NCI-H2107 treated with DMSO at 0.1 percent for 48 hours (cell line): ENCODE results near the gene CDC16.
"Not testable (repeated sequence)": the region's sequence is repeated elsewhere in the genome, so short reads cannot be mapped to it uniquely, and the experiment has no call there.

Experiments used
- DNase-seq: peaks from one replicate; lab custom pipeline; 2025; ENCODE audit not compliant: unreplicated experiment; lab: John Stamatoyannopoulos, UW

CDC16 gene

DNA sequence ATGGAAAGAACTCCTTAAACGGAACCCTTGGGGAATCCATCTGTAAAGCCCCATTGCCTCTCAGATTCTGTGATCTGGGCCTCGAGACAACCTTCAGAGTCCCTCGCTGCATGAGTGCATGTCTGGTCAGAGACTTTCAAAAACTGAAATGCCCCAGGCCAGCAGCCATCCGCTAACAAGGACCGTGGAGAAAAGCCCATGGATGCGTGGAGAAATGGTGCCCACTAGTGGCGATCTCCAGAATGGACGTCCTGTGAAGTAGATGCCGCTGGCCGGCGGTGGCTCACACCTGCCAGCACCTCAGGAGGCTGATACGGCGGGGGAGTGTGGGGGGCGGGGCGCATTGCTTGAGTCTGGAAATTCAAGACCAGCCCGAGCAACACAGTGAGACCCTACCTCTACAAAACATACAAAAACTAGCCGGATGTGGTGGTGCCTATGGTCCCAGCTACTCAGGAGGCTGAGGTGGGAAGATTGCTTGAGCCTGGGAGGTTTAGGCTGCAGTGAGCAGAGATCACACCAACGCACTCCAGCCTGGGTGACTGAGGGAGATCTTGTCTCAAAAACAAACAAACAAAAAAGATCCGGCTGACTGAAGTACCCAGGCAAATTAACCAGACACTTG, 7.9 kb upstream of the CDC16 start:
- peak; percentile 55 for DNase-seq

DNA sequence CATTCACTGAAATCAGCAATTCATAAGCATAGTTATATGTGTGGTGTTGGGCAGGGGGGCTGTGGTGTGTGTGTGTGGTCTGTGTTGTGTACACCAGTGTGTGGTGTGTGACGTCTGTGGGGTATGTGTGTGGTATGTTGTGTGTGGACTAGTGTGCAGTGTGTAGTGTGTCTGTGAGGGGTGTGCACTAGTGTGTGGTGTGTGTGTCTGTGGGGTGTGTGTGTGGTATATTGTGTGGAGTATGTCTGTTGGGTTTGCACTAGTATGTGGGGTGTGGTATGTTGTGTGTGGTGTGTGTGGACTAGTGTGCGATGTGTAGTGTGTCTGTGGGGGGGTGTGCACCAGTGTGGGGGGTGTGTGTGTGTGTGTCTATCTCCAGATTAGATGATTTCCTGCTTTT, 7.2 kb upstream of the CDC16 start:
- no peak for DNase-seq

DNA sequence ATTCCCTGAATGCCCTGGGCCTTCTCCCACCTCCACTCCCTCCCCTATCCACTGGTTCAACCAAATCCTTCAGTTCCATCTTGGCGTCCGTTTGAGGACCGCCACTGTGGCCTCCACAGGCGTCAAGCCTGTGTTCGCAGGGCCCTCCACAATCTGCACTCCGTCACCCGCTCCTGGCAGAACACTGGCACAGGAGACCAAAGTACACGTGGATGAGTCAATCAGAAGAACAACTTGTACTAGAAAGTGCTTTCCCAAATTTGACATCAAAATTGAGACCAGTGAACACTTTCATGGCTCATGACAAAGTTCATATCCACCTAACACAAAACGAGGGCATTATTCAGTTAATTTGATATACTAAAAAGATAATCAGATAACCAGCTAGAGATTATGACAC, 6.5 kb upstream of the CDC16 start:
- no peak for DNase-seq

DNA sequence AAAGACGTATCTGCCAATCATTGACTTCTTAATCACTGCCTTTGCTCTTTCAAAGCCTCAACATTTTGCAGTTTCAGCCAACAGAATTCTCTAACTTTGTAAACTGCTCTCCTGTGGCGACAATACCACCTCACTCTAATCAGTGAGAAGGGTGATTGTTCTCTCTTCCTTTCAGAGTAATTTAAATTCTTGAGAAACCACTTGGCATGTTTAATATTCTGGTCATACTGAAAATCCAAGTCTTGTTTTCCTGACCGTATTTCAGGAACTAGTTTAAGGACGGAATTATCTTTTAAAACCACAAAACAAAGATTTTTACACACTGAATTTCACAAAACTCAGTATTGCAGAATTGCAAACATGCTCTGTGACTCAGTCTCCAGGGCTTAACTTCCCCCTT, 5.2 kb upstream of the CDC16 start:
- no peak for DNase-seq

DNA sequence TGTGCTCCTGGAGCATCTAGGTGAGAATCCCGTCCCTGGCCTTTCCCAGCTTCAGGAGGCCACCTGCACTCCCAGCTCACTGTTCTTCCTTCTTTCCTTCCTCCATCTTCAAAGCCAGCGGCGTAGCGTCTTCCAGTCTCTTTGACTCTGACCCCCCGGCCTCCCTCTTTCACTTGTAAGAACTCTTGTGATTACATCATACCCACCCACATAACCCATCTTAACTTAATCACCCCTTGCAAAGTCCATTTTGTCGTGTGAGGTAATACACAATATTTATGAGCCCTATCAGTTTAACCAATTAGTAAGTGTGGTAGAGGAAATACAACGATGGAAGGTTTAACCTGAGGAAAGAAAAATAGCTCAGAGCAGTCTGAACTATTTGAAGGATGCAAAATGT, 4.6 kb upstream of the CDC16 start:
- DNase-seq, result no peak

DNA sequence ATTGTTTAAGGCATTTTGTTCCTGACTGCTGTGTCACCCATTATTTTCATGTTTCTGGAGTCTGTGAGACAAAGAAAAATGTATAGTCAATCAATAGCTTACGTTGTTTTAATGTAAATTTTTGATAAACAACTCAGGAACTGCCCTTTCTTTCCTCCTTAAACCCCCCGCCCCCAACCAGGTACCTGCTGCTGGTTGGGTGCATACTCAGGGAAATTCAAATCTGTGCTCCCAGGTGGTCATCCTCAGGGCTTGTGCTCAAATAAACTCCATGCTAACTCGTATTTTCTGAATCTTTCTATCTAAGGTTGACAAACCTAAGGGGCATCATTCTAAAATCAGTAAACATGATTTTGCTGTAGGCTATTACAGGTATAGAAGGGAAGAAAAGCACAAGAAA, 4.1 kb upstream of the CDC16 start:
- no peak for DNase-seq

DNA sequence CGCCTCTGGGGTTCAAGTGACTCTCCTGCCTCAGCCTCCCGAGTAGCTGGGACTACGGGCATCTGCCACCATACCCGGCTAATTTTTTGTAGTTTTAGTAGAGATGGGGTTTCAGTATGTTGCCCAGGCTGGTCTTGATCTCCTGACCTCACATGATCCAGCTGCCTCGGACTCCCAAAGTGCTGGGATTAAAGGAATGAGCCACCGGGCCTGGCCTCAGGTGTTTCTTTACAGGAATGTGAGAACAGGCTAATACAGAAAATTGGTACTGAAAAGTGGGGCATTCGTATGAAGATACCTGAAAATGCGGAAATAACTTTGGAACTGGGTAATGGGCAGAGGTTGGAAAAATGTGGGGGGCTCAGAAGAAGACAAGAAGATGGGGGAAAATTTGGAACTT, 2.8 kb upstream of the CDC16 start:
- no peak for DNase-seq

DNA sequence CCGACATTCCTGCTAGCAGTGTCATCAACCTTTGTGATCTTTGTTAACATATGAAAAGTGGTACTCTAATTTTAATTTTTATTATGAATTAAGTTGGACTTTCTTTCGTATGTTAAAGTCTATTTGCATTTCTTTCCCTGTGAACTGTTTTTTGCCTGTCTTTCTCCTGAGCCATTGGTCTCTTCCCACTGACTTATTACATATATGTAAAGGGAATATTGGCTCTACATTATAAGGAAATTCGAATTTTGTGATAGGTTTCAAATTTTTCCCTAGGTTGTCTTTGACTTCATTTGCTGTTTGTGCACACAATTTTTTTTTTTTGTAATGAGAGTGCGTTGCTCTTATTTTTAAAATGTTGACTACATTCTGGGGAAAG, 442 bp upstream of the CDC16 start:
- DNase-seq, result no peak

DNA sequence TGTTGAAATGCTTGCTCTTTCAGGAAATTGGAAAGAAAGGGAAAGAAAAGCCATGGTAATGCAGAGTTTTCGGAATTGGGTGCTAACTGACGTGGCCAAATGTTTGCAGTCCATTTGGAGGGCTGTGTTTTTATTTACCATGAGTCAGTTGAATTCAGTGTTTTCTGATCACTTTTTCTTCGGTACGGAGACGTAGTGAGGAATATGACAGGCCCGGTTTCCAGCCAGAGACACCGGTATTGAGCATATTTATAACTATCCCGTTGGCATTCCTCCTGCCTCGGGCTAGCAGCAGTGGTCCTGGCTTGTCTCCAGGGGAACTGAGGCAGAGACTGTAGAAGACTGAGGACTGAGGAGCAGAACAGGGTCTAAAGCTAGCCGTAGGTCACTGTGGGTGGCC, 1.0 kb downstream of the CDC16 start:
- no peak for DNase-seq

DNA sequence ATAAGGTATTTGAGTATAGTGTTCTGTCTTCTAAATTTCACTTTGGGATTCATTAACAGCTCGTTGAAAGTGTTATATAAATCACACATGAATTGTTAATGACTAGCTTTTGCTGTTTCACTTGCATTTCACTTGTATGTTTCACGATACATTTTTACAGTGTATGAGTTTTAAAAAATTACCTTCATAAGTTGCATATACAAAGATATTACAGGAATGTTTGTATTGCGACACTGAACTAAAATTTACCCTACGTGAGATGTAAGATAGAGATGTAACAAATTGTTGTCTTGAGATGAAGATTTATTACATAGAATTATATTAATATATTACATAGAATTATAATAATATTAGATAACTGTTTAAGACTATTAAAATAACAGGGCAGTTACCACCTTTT, 1.5 kb downstream of the CDC16 start:
- DNase-seq, result no peak

DNA sequence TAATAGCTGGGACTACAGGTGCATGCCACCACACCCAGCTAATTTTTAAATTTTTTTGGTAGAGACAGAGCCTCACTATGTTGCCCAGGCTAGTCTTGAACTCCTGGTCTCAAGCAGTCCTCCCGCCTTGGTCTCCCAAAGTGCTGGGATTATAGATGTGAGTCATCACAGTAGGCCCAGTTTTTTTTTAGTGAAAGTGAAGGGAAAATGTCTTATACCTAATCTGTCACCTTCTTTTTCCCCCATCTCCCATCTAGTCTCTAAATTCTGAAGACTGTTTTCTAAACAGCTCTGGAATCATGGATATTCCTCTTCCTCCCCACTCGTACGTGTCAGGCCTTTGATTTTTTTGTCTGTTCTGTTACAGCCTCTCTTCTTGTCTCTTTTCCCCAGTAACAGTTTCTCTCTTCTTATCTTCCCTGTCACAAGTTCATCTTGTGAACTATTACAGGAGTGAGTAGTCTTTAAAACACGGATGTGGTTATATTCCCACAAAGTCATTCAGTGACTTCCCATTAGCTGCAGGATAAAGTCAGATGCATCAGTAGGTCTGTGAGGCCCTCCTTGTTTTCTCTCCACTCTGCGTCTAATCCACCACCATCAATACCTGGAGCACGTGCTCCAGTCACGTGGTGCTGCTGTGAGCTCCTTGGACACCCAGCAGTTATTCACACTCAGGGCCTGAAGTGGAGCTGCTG, 2.9 kb downstream of the CDC16 start:
- no peak for DNase-seq

DNA sequence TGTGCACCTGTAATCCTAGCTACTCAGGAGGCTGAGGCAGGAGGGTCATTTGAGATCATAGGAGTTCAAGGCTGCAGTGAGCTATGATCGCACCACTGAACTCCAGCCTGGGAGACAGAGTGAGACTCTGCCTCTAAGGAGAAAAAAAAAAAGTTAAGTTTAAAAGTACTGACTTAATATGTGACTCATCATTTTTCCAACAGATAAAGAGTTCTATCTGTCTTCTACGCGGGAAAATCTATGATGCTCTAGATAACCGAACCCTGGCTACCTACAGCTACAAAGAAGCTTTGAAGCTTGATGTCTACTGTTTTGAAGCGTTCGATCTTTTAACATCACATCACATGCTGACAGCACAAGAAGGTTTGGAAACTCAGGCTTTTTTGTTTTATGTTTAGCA, 7.2 kb downstream of the CDC16 start:
- DNase-seq, result no peak

DNA sequence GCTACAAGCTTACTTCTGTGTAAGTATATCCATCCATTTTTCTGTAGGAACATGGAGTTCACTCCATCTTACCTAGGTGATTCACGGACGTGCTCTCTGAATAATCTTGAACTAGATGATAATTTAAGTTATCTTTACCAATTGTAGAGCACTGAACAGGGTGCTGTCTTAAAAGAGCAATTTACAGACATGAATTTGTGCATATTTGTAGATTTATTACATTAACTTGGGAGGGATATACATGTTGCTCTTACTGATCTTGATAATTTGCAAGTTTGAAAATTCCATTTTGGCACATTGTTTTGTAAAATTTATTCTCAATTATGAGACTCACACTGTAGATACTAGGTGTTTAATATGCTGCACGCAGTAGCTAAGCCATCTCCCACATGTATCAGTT, 9.3 kb downstream of the CDC16 start:
- DNase-seq, result no peak

DNA sequence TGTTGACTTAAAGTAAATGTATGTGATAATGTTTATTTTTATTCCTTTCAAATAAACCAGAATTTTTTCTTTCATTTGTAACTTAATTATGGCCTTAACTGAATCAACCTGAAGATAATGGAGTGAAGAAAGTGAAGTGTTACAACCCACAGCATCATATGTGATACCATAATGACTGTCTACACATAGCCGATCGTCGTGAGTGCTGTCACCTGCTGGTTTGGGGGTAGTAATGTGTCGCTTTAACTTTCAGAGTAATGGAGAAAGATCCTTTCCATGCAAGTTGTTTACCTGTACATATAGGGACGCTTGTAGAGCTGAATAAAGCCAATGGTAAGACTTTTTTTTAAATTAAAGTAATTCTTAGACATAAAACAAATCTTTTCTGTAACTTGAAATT, 9.9 kb downstream of the CDC16 start:
- DNase-seq, result no peak

DNA sequence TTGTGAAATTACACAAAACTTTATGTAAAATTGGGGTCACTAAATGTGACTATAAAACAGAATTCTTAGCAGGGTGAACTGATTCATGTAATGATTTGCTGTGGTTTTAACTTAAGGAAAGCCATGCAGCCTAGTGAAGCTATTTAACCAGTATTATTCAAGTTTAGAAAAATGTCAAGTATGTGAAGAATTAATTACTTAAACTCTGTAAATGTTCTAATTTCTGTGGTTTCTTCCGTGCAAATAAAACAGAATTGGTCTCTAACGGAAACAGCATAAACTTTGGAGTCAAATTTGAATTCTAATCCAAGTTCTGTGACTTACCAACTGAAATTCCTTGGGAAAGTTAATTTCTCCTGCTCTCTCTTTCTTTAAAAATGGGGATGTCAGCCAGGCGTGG, 13.3 kb downstream of the CDC16 start:
- no peak for DNase-seq

DNA sequence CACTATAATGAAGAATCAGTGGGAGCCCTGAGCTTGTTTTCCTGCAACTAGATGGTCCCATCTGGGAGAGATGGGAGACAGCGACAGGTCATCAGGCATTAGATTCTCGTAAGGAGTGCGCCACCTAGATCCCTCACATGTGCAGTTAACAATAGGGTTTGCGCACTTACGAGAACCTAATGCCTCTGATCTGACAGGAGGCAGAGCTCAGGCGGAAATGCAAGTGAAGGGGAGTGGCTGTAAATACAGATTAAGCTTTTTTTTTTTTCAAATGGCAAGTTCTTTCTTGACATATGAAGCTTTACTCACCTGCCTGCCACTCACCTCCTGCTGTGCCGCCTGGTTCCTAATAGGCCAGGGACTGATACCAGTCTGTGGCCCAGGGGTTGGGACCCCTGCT, 14.4 kb downstream of the CDC16 start:
- DNase-seq, result peak; percentile 20

DNA sequence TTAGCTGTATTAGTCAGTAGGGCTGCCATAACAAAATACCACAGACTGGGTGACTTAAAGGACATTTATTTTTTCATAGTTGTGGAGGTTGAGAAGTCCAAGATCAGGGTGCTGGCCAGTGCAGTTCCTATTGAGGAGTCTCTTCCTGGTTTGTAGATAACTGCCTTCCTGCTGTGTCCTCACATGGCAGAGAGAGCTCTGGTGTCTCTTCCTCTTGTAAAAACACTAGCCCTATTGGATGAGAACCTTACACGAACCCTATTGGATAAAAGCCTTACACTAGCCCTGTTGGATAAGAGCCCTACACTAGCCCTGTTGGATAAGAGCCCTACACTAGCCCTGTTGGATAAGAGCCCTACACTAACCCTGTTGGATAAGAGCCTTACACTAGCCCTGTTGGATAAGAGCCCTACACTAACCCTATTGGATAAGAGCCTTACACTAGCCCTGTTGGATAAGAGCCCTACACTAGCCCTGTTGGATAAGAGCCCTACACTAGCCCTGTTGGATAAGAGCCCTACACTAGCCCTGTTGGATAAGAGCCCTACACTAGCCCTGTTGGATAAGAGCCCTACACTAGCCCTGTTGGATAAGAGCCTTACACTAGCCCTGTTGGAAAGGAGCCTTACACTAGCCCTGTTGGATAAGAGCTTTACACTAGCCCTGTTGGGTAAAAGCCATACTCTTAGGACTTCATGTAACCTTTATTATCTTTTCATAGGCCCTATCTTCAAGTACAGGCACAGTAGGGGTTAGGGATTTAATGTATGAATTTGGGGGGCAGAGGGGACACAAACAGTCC, 17.1 kb downstream of the CDC16 start:
- DNase-seq, result not testable (repeated sequence)

DNA sequence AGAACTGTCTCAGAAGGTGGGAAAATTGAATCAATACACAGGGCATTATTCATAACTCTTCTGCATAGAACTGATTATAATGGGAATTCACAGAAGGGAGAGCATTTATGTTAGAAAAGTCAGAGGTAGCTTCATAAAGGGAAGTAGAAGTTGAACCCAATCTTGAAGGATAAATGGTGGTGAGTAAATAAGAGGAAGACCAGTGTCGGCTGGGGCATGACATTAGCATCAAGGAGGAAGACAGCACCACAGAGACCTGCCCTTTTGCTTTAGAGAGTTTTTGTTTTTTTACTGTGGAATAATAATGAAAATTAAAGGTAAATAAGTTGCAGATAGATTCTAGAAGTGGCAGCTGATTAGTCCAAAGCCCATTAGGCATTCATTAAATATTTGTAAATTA, 21.9 kb downstream of the CDC16 start:
- no peak for DNase-seq

DNA sequence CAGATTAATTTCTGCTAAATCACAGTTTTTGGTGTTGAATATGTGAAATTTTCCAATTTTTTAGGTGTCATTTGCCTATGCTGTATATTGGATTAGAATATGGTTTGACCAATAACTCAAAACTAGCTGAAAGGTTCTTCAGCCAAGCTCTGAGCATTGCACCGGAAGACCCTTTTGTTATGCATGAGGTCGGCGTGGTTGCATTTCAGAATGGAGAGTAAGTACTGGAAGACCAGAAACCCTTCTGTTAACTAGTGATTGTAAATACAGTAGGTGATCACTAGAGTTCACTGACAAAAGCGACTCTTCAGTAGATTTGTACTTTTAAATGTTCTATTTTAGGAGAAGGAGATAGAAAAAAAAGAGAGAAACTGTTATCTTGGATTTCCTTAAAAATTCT, 22.3 kb downstream of the CDC16 start:
- DNase-seq, result no peak

DNA sequence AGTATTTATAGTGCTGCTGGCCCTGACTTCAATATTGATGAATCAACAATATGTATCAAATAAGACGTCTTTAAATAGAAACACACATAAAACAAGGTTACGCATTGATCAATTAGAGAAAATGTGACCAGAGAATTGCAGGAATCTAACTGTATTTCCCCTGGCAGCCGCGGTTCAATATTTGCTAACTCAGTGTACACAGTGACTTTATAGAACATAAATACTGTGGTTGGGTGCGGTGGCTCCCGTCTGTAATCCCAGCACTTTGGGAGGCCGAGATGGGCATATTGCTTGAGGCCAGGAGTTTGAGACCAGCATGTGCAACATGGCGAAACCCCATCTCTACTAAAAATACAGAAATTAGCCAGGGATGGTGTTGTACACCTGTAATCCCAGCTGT, 23.9 kb downstream of the CDC16 start:
- DNase-seq, result no peak

DNA sequence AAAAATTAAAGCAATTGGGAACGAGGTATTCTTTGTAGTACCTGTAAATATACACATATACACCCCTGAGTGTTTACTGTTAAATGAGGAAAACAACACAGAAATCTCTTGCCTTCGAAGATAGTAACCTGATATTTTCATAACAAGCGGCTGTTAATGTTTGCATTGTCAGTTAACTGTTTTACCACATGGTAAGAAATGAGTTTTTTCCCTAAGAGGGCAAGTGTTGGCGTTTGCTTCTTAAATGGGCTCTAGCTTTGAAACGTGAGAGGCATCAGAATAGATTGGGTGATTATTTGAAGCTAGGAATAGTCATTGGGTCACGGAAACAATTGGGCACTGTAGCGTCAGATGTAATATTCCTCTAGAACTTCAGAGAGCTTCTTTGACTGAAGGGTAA, 24.7 kb downstream of the CDC16 start:
- DNase-seq, result peak; percentile 88

DNA sequence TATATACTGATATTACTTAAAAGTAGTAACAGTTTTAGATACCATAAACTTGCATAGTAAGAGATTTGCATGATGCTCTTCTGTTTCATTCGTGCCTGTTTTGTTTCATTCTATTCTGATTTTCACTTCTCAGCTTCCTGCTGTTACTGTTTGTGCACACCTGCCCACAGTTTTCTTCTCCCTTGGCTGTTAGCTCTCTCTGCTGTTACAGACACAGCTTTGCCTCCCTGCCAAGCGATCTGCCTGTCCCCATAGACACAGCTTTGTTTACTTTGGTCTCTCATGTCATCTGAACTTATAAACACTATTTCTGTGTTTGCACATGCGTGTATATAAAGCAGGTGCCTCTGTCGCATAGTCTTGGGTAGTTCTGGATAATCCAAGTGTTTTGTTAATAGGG, 25.3 kb downstream of the CDC16 start:
- DNase-seq, result peak; percentile 89
